Hematopoietic multipotent progenitor cell (in vitro differentiated cells): ENCODE data around the gene LPXN. TPM values are rescaled to one million over a fixed set of nuclear protein-coding genes. Genes with fewer than 3 reads are reported as not detected.
A peak's percentile ranks its signal among the peaks of the same experiment; 100 is the strongest.

Experiments used
- DNase-seq, 3 donors: peaks; one replicate each; pipeline ENCODE4 v3.0.0-alpha.2; 2011 to 2015; ENCODE audit warnings: low read depth in 2 of 3, low spot score in 2 of 3
- total RNA-seq: library from RNA; depleted of rRNA; stranded (reverse); fragments of >200 nt; gene quantifications from one replicate; pipeline ENCODE4 v1.2.3, GENCODE V29; 2012

The LPXN gene
- 11.0 TPM for total RNA-seq

DNA sequence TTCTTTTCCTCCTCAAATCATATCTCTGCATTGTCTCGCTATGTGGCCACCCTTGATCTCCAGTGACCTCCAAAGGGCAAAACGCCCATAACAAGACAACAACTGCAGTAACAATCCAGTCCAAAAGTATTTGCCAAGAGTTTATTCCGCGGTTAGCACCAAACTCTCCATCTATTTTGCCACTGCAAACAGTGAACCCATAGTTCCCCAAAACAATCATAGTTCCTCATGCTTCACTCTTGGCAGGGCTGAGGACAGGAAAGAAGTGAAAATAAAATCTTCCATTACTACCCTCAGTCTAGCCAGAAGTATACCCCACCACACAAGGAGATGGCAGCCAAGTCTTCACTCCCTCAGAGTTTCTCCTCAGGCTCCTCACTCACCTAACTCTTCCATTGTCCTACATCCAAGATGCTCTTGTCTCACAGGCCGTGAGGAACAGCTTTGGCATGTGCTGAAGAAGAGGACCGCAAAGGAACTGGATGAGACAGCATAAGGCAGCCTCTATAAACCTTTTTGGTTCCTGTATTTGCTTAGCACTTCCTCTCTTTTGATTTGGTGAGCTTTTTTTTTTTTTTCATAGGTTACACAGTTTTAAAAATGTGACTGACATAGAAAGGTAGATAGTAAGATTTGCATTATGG is at the start of gene LPXN:
TSS of gene LPXN (minus strand) at position 480 of the 644 bp plus-strand sequence. CDS start at position 396, 84 bp downstream.
- DNase-seq = peak; percentile 41 to 88 (median 83)

DNA sequence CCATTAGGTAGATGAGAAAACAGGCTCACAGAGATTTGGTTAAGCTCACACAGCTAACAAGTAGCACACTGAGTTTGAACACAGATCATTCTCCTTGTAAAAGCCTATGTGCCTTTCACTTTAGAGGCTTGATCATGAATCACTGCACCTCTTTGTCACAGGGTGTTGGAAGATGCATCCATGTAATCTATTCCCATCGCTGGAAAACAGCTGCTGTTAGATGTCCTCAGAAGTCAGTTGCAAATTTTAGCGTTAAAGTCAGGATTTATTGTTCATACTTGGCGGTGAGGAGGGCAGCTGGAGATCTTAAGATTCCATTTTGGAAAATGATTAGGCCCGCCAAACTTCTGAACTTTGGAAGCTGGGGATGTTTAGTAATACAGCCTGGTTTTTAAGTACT is 49.4 kb upstream of the LPXN start:
- DNase-seq = no peak

DNA sequence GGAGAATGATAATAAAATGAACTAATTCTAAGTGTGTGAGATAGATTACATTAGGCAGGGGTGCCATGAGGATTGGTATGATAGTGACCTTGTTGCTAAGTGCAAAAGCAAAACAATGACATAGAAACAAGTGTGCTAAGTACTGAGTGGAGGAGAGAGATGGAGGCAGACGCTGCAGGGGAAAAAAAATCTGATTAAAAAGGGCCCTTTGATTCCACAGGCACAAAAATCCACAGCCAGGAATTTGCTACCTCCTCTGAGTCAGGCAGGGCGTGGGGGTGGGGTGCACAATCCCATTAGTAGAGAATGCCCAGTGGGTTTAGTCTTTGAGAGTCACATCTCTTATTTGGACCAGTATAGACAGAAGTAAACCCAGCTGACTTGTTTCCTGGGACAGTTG is 46.7 kb upstream of the LPXN start, which contains the start of gene CNTF:
TSS of gene CNTF (plus strand) at position 322 of the 400 bp plus-strand sequence. CDS start 88 bp downstream, outside the sequence.
- no peak for DNase-seq

DNA sequence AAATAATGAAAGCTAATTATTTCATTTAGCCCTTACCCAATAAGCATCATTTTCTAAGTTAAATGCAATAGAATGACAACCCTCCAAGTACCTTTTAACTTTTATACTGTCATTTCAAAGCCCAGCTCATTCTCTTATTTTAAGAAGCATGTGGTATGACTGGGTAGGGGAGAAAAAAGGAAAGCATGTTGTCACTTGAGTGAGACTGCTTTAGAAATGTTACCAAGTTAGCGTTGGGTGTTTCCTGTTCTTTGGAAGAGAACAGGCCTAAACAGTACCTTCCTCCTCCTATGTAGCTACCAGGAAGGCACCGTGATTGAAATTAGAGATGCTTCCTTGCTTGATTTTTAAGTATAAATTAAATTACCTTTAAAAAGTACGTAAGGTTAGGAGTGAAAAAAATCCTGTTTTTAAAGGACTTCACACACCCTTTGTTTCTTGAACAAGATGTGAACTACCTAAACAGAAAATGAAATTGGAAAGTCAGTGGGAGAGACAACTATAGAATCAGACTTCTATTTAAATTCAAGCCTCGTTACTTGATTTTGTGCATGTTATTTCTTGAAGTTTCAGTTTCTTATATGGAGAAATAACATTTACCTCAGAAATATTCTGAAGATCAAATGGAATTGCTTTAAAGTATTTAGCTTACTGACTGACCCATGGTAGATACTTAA is 46.1 kb upstream of the LPXN start:
- no peak for DNase-seq

DNA sequence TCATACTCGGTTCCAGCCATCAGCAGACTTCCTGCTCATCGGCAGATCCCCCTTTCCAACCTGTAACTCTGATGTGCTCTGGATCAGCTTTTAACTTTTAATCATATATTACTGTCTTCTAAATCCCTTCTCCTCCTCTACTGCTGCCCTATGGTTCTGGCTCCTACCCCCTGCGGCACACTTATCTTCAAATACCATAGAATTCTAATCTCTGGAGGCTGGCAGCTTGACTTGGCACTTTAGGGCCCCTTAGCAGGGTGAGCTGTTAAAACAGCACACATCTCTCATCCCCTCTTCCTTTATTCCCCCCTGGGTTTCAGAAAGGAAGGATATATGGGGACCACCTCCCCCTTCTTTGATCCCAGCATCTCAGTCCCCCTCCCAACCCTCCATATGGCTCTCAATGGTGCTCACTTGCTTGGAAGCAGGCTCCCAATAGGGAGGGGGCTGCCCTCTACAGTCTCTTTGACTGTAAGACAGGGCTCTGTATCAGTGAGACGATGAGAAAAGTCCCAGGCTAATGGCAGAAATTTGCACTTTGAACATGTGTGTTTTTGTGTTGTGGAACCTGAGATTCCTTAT is 42.4 kb upstream of the LPXN start:
- DNase-seq = peak in 2 of 3 donors; percentile 37 to 43

DNA sequence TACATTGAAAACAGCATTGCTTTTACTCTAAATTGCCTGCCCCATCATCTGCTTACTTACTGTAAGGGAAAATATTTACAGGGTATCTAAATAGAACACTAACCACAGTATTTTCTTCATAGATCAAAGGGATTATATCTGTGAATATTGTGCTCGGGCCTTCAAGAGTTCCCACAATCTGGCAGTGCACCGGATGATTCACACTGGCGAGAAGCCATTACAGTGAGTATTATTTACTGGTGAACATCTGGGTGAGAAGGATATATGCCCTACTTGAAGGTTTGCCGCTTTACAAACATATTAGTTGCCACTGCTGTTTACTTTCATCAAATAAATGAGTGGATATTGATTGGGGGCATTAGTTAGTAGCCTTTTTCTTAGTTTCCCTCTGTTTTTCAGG is 40.9 kb upstream of the LPXN start:
- DNase-seq = no peak

DNA sequence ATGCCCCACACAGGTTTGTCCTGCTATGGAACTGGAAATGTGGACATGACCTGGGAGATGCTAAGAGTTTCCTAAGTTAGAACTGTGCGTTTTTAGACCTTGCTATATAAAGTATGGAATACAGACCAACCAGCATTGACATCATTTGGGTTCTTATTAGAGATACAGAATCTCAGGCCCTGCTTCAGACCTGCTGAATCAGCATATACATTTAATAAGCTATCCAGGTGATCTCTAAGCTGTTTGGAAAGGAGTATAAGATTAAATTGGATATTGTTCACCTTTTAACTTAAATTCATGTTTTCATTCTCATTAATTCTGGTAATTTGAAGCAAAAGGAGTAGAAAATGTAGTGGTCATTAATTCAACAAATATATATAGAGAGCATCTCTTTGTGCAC is 39.9 kb upstream of the LPXN start:
- no peak for DNase-seq

DNA sequence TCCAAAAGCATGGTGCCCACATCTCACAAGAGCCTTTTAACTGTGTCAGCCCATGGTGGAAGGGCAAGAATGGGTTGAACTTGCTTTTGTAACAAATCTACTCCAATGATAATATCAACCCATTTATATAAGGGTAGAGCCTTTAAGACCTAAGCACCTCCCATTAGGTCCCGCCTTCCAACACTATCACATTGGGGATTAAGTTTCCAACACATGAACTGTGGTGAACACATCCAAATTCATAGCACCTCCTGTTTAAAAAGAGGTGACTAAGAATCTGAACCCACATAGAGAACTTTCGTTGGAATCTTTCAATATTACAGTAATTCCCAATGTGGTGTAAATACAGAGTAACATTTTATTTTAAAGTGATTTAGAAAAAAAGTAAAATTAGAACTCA is 37.6 kb upstream of the LPXN start:
- no peak for DNase-seq

DNA sequence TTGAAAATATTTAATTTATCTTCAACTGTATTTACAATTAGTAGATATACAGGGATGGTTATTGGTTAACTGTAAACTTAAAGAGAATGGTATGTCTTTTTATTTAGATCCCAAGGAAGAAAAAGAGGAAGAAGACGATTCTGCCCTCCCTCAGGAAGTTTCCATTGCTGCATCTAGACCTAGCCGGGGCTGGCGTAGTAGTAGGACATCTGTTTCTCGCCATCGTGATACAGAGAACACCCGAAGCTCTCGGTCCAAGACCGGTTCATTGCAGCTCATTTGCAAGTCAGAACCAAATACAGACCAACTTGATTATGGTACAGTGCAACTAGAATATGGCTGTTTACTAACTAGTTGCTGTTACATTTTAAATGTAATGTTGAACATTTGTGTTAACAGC is 34.1 kb upstream of the LPXN start:
- no peak for DNase-seq

DNA sequence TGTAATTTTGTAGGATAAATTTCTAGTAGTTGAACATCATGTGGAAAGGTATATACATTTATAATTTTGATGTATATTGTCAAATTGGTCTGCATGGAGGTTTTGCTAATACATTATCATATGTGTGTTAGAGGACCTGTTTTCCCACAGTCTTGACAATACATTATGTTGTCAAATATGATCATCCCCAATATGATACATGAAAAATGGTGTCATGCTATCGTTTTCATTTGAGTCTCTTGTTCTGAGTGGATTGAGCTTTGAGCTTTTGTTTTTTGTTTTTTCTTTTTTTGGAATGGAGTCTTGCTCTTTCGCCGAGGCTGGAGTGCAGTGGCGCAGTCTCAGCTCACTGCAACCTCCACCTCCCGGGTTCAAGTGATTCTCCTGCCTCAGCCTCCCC is 32.7 kb upstream of the LPXN start:
- DNase-seq = no peak

DNA sequence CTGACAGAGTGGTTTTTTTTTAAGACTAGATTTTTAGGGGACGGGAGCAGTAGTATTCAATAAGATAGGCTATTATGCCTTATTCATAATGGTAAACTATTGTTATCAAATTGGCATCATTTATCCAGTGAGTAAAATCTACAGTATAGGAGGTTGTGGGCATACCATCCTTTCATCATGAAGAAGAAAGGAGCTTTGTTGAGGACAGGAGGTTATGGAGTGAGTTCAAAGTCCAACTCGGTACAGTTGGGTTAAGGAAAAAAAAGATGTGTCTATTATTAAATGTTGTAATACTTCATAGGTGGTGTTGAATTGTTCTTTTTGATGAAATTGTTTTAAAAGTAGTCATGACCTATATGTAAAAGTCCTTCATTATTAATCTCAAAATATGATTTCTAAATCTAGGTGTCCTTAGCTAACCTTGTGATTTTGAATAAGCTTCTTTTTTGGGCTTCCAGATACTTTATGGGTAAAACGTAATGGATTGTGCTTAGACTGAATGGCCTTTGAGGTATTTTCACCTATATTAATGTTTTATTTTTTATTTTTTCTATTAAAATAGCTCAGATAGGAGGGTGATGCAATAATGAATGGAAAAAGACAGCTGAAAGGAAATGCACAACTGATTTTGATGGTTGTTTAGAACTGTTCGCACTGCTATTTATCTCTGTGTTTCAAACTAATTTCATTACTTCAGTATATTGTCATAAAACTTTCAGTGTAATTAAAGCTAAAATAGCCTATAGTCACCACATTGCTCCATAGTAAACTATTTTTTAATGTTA is 31.5 kb upstream of the LPXN start:
- DNase-seq = no peak

DNA sequence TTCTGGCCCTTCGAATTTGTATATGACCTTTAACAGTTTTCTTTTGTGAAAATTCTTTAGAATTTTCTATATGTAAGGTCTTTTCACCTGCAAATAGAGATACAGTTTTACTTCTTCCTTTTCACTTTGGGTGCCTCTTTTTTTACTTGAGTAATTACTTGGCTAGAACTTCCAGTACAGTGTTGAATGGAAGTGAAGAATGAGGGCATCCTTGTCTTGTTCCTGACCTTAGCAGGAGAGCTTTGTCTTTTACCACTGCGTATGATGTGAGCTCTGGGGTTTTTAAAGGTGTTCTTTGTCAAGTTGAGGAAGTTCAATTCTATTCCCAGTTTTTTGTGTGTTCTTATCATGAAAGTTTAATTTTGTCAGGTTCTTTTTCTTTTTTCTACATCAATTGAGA is 24.9 kb upstream of the LPXN start:
- DNase-seq = no peak

DNA sequence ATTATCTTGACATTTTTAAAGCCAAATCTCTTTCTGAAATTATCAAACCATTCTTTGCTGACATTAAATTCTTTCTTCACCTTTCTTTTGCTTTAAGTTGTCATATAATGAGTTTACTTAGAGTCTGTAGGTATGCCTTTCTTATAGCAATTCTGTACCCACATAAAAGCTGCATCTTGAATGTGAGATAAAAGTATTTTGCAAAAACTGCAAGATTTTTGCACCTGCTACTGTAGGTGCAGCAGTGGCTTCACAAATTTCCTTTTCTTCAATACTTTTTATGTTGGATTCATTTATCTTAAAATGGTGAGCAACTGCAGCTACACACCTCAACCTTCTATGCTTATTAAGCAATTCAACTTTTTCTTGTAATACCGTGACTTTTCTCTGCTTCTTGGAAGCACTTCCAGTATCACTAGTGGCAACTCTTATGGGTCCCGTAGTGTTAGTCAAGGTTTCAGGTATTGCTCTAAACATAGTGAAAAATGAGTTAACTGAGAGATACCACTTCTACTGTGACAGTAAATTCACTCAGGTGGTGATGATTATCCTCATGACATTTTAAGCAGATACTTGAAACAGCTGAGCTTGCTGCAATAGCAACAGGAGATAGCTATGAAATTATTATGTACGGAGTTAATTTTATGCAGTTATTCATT is 22.0 kb upstream of the LPXN start:
- DNase-seq = no peak

DNA sequence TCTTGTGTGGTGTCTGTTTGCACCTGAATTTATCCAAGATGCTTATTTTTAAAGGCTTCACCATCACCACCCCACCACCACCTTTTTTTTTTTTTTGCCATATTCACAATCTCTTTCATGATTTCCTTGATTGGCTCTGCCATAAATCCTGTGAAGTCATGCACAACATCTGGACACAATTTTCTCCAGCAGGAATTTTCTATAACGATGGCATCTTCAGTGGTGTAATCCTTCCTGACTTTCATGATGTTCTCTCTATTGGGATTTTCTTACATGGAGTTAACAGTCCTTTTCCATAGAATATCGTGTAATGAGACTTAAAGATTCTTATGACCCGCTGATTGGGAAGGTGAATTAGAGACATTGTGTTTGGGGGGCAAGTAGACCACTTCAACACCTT is 21.0 kb upstream of the LPXN start:
- no peak for DNase-seq

DNA sequence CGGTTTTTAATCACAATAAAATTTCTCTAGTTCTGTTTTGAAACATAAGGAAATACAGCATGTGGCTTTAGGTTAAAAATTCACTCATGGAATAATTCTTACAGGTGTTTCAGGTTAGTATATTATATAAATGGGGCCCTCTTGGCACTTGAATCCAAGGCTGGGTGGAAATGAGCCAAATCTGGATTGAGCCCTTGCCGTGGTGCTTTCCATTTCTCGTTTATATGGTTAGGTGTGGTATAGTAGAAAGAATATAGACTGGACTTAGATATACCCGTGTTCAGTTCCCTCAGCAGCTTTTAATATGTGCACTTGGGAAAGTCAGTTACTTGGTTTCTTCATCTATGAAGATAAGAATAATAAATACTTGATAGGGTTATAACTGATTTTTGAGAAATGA is 19.2 kb upstream of the LPXN start:
- DNase-seq = no peak

DNA sequence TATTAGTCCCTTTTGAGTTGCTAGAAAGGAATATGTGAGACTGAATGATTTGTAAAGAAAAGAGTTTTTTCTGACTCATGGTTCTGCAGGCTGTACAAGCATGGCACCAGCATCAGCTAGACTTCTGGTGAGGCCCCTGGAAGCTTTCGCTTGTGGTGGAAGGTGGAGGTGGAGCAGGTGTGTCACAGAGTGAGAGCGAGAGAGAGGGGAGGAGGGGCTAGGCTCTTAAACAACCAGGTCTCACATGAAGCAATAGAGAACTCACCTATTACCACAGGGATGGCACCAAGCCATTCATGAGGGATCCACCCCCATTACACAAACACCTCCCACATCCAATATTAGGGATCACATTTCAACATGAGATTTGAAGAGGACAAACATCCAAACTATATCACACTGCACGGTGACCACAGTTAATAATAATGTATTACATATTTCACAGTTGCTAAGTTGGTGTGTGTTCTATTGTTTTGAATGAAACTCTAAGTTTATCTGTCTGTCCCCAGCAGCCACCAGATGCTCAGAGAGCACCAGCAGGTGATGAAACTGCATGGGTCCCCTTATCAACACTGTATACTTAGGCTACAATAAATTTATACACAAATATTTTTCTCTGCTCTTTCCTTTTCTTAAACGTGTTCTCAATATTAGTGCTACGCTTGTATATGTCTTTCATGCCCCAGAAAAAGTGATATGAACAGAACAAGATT is 17.3 kb upstream of the LPXN start:
- no peak for DNase-seq

DNA sequence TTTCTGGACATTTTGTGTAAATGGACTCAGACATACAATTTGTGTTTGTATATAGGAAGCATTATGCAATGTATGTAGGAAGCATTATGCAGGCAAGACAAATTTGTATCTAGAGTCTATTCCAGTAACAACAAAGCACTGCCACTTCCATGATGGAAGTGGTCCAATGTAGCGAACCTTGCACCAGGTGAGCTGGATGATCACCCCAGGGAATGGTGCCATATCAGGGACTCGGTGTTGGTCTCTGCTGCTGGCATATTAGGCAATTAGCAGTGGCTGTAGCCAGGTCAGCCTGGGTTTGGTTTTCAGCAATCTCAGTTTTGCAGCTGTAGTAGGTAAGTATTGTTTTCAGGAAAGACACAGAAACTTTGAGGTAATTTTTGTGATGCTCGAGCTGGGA is 16.0 kb upstream of the LPXN start:
- DNase-seq = no peak

DNA sequence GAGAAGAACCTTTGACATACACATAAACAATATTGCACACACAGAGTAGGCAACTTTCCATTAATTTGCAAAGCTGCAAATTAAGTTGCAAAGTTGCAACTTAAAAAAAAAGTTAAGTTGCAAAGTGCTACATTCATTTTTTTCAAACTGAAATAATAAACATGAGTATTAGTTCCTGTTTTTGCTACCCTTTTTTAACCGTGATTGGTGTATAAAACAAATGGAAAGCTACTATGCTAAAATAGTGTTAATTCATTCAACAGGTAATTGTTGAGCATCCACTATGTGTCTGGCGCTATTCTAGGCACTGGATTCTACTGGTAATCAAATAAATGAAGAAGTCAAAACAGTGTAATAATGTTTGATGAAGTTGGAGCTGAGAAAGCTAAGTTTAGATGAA is 11.3 kb upstream of the LPXN start:
- no peak for DNase-seq

DNA sequence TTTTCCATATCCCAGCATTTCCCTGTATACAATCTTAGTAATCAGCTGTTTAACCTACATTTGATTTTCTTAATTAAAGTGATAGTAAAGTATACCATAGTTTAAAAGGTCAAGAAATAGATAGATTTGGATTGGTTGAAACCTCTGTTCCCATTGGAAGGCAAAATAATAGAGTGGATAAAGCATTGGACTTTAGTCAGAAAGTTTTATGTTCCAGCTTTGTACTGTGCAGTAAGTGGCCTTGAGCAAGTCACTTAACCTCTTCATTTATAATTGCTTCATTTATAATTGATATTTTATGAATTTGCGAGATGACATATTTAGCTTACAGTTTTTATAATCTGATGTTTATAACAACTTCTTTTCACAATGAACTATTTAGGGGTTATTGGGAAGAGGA is 6.8 kb upstream of the LPXN start:
- no peak for DNase-seq

DNA sequence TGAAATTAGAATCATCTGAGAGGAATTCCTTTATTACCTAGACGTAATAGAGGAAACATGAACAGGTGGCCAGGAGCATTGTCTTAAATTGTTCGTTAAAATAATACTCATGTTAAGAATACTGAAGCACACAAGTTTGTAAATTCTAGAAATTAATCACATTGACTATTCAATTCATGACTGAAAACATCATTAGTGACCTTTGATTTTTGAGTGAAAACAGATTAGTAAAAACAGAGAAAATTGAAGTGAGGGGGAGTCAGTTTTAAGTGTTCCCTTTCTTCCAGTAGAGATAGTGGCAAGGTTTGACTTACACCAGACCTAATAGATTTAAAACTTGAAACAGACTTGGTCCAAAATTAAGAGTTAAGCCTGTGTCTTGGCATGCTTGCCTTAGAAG is 4.7 kb upstream of the LPXN start:
- DNase-seq = no peak
